Measurements from ENCODE around the gene TXNRD2.

TXNRD2 gene

DNA sequence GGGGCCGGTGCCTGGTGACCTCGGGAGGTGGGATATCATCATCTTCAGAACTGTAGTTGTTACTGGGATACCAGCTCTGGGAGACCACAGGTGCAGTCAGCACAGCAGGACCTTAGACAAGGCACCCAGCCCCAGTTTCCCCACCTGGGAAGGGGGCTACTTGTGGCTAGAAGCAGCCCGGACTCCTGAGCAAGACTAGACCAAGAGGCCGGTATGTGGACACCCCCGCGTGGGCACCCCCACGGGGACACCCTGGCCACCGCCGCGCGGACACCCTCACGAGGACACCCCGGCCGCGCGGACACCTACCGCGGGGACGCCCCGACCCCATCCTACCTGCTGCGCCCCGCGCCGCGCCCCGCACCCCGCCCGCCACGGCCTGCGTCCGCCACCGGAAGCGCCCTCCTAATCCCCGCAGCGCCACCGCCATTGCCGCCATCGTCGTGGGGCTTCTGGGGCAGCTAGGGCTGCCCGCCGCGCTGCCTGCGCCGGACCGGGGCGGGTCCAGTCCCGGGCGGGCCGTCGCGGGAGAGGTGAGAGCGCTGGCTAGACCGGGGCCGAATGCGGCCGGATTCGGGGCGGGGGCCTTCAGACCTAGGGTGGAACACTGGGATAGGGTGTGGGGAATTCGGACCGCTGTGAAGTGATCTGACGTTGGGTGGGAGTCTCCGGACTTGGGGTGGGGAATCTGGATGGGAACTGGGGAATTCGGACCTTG lies at the start of gene TXNRD2, which contains the start of gene COMT:
TXNRD2 (minus strand) TSS at position 454 of the 718 bp plus-strand sequence; CDS start at position 439, 15 bp downstream.
COMT (plus strand) TSS at position 408 of the 718 bp plus-strand sequence. CDS start 20,755 bp downstream, outside the sequence.
- in situ Hi-C loops (cut with HindIII; ENCODE audit: low sequenced_read_pairs) = no loop called here

DNA sequence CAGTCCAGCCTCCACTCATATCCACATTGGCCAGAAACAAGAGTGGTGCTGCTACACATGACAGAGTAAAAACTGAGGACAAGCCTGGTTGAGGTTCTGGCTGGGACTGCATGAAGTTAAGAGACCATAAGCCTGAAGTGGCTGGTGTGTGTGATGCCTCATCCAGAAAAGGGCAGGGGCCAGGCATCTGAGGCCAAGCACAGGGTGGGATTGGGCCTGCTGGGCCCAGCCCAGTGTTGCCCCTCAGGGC lies 49.7 kb upstream of the TXNRD2 start:
- in situ Hi-C loops (cut with HindIII; ENCODE audit: low sequenced_read_pairs) = no loop called here

DNA sequence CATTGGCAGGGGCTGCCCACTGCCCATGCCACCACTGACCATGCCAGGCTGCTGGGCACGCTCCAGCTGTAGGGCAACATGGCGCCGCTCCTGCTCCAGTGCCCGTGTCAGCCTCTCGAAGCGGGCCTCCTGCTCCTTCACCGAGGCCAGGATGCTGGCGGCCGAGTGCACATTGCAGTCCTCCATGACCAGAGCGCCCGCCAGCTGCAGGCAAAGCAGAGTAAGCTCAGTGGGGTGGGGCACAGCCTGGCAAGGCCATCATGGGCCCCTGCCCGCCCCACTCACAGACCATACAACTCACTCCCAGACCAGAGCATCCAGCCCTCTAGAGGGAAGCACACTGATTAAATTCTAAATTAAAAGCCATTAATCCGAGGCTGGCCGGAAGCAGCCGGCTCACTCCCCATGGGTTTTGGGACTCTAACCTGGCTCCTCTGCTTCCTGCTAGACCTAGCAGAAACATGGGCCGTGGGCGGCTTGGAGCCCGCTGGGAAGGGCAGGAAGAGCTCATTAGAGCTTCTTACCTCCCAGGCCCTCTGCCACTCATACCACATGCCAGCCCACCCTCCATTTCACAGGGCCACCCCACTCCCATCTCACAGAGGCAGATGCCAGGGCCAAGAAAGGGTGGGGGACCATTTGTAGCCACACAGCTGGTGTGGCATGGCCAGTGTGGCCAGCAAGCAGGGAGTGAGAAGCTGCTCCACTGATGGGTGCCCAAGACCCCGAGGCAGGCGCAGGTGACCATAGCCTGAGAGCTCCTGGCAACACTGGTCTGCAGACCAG lies 49.2 kb upstream of the TXNRD2 start:
- in situ Hi-C loops (cut with HindIII; ENCODE audit: low sequenced_read_pairs) = no loop called here

DNA sequence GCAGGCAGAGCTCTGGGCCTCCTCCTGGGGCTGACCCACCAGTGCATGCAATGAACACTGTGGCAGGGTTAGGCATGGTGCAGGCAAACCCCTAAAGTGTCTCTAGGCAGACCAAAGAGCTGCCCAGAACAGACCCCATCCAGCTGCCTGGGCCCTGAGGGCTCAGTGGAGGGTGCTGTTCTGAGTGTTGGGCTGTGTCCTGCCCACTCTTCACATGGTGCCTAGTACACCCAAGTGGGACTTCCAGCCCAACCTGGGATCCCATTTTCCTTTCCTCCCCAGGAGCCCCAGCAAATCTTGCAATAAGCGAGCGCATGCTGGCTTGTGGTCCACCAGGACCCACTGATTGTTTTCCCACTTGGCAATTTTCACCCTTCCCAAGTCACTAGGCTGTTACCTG lies 48.6 kb upstream of the TXNRD2 start:
- in situ Hi-C loops (cut with HindIII; ENCODE audit: low sequenced_read_pairs) = no loop called here

- in situ Hi-C loops (cut with HindIII; ENCODE audit: low sequenced_read_pairs) = no loop called here
Measured at GRCh38 chr22:19989725-19990067, 48.1 kb upstream of the TXNRD2 start.

- in situ Hi-C loops (cut with HindIII; ENCODE audit: low sequenced_read_pairs) = no loop called here
Measured at GRCh38 chr22:19988965-19989724, 47.5 kb upstream of the TXNRD2 start.

DNA sequence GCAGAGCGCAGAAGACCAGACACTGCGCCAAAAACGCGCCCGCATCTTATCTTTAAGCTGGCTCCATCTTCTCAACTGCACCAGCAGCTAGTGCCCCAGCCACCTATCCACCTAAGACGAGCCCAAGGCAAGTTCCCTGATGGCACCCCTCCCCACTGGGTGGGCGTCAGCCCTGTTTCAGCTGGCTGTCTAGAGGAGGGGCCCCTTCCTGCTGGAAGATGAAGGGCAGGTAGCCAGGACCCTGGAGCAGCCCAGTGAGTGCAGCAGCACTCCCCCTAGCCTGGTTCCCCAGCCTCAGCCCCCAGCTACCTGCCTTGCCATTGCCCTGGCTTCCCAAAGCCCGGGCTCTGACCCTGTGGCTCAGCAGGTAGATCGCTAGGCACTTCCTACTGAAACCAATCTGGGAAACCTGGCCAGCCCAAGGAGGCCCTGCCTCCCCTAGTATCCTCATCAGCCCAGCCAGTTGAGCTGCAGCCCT lies 46.8 kb upstream of the TXNRD2 start:
- in situ Hi-C loops (cut with HindIII; ENCODE audit: low sequenced_read_pairs) = no loop called here

GRCh38 chr22:19987394-19988306 lies 46.0 kb upstream of the TXNRD2 start:
- in situ Hi-C loops (cut with HindIII; ENCODE audit: low sequenced_read_pairs) = no loop called here

DNA sequence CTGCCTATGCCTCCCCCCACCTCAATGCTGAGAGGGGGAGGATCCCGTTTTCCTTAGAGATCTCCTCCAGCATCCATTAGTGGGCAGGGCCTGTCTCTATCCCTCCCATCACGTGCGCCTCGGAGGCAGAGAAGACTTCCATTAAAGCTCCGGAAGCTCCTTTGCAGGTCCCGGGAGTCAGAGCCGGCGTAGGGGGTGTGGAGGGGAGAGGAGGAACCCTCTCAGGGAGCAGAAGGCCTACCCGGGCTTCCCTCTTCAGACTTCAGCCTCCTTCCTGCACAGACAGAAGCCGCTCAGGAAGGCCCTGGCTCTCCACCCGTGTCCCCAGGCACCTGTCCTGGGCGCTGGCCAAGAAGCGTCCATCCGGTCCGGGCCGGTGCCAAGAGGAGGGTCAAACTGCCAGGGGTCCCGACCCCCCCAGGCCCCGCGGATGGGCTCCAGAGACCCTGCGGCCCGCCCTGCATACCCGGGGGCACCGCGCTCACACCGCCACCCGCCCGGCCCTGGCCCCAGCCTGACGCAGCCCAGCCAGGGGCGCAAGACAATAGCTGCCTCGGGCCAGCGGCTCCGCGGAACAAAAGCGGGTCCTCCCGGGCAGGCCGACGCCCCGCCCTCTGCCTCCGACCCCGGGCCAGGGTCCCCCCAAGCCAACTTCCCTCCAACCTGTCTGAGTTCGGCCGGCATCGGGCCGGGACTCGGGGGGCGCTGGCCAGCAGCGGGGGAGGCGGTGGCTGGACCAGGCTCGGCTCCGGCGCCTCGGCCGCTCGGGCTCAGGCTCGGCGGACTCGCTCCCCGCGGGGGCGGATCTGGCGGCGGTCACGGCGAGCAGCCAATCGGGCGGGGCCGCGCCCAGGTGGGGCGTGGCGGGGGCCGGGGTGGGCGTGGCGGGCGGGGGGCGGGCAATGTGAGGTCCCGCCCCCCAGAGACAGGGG lies 45.1 kb upstream of the TXNRD2 start:
- in situ Hi-C loops (cut with HindIII; ENCODE audit: low sequenced_read_pairs) = no loop called here

DNA sequence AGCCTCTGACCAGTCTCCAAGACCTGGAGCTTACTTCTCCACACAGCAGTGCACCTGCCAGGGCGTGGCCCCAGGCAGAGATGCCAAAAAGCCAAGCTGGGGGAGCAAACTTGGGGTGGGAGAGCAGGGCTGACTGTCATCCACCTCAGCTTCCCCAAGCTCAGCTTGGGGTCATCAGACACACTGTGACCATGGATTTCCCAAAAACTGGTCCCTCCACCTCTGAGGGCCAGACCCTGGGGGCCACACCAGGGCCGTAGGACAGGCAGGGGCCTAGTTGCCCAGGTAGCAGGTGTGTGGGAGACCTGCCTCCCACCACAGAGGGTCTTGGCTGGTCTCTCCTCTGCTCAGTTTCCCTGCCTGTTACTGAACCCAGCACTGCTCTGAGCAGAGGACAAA lies 44.4 kb upstream of the TXNRD2 start:
- in situ Hi-C loops (cut with HindIII; ENCODE audit: low sequenced_read_pairs) = no loop called here

DNA sequence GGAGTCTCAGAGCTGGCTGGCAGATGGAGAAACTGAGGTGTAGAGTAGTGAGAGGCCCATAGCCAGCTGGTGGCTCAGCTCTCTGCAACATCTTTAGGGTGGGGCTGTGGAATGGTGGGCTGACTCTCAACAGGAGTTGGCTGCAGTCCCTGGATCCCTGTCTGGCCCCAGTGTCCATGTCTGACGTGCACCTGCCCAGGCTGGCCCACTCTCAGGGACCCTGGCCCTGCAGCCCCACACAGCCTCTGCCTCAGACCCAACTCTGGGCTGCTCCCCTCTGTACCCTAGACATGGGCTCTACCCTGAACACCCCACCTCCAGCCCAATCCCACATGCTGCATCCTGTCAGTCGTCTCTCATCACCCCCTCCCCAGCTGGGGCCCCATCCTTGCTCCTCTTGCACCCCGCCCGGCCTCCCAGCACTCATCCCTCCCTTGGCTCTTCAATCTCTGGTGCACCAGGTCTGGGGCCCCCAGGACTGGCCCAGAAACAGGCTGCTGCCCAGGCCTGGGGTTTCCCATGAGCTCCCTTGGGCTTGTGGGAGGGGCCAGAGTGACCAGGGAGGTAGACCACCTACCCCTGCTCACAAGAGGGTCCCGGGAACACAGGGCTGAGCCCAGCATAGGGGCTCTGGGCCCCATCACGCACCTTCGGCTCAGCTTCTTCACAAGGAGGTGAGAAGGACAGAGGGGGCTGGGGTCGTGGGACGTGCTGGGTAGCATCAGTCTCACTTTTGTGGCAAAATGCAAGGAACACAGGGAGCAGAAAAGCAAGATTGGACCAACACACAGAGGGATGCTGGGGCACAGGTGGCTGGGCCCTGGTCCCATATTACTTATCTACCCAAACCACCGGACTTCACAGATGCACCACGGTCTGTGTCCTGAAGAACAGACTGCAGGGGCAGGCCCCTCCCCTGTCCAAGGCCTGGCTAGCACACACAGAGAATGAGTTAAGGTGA lies 43.5 kb upstream of the TXNRD2 start:
- in situ Hi-C loops (cut with HindIII; ENCODE audit: low sequenced_read_pairs) = no loop called here

- in situ Hi-C loops (cut with HindIII; ENCODE audit: low sequenced_read_pairs) = no loop called here
Measured at GRCh38 chr22:19984201-19984753, 42.7 kb upstream of the TXNRD2 start.

GRCh38 chr22:19983741-19984140 lies 42.1 kb upstream of the TXNRD2 start:
- in situ Hi-C loops (cut with HindIII; ENCODE audit: low sequenced_read_pairs) = no loop called here

GRCh38 chr22:19982991-19983578 lies 41.5 kb upstream of the TXNRD2 start:
- in situ Hi-C loops (cut with HindIII; ENCODE audit: low sequenced_read_pairs) = no loop called here

- in situ Hi-C loops (cut with HindIII; ENCODE audit: low sequenced_read_pairs) = no loop called here
Measured at GRCh38 chr22:19981961-19982920, 40.6 kb upstream of the TXNRD2 start.

DNA sequence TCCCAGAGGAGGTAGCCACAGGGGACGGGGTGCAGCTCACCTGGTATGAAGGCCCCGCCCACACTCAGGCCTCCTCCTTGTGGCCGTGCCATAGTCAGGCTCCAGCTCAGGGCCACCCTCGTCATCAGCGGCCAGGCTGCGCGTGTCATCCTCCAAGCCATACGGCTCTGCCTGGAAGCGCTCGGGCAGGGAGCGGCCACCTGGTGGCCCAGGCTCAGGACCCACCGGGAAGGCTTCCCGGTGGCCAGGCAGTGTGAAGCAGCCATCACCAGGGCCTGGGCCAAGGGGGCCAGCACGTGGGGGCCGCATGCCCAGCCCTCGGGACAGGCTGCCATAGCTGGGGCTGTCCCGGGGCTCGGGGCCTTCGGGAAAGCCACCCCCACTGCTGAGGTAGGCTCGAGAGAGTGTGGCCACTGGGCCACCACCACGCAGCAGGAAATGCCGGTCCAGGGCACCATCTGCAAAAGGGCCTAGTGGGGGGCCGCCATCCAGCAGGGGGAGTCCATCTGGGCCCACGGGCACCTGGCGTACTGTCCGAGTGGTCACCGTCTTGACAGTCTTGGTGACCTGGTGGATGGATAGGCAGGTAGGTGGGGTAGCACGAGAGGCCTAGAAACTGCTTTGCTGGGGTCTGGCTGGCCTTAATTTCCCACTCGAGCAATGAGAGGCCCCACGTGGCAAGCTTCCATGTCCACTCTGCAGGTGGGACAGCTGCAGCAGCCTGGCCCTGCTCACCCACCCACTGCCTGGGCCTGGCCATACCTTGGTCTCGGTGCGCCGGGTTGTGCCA lies 39.7 kb upstream of the TXNRD2 start:
- in situ Hi-C loops (cut with HindIII; ENCODE audit: low sequenced_read_pairs) = no loop called here

Measured in DLD1 (cell line).